BJ (cell line): ENCODE measurements around the gene RSPH1. TPM values are rescaled to one million over a fixed set of nuclear protein-coding genes. Genes with fewer than 3 reads are reported as not detected.

Experiments
- CTCF ChIA-PET: fragments of 350-600 bp; formaldehyde crosslinking; extraction: SDS; loops from one replicate; lab custom pipeline; 2021; ENCODE audit warnings: antibody characterized with exemption, inconsistent platforms; lab: Yijun Ruan, JAX
- POLR2A ChIA-PET: fragments of 300-600 bp; sonication (Branson Sonifier 250); formaldehyde crosslinking; extraction: SDS; loops from one replicate; lab custom pipeline; 2021; ENCODE audit warnings: antibody characterized with exemption; lab: Charles Lee
- DNase-seq: peaks from one replicate; pipeline ENCODE4 v3.0.0-alpha.2; 2011; ENCODE audit warnings: low read depth
- H3K27me3 ChIP-seq: 2 replicates; pipeline ENCODE4 v1.6.0; 2011; ENCODE audit warnings: low read length; ENCODE audit not compliant: control insufficient read depth, insufficient read depth
- H3K36me3 ChIP-seq: 2 replicates; pipeline ENCODE4 v1.5.1; 2011; ENCODE audit warnings: low read length; ENCODE audit not compliant: control insufficient read depth, insufficient read depth
- H3K4me3 ChIP-seq: 2 replicates; pipeline ENCODE4 v1.5.1; 2011; ENCODE audit warnings: low read depth, mild to moderate bottlenecking, control low read depth, low read length
- polyA plus RNA-seq: library from polyadenylated mRNA; depleted of rRNA; stranded (reverse); fragments of >200 nt; gene quantifications from 2 replicates; pipeline ENCODE4 v1.2.3, GENCODE V29; 2011
- TF ChIP-seq, protein P1 (sequence below): IDR thresholded peaks from 2 replicates; pipeline ENCODE4 v1.5.1; 2011; ENCODE audit warnings: low read depth, mild to moderate bottlenecking, control low read depth, inconsistent platforms, low read length, moderate library complexity; ENCODE audit not compliant: insufficient read depth

The RSPH1 gene
- polyA plus RNA-seq, 1 experiment = 0.11 TPM

GRCh38 chr21:42481169-42481568 lies 14.9 kb downstream of the RSPH1 start:
- H3K27me3 ChIP-seq = peaks cover 4% of the 10 kb centered on the region; the same call in 1 of the 2 replicates
- ChIA-PET POLR2A (no interaction called here), CTCF (no interaction called here)

GRCh38 chr21:42480736-42481135 lies 15.3 kb downstream of the RSPH1 start:
- no peaks in the 10 kb centered on the region for H3K36me3 ChIP-seq
- ChIA-PET POLR2A (no interaction called here), CTCF (no interaction called here)
- TF ChIP-seq, protein P1, sequence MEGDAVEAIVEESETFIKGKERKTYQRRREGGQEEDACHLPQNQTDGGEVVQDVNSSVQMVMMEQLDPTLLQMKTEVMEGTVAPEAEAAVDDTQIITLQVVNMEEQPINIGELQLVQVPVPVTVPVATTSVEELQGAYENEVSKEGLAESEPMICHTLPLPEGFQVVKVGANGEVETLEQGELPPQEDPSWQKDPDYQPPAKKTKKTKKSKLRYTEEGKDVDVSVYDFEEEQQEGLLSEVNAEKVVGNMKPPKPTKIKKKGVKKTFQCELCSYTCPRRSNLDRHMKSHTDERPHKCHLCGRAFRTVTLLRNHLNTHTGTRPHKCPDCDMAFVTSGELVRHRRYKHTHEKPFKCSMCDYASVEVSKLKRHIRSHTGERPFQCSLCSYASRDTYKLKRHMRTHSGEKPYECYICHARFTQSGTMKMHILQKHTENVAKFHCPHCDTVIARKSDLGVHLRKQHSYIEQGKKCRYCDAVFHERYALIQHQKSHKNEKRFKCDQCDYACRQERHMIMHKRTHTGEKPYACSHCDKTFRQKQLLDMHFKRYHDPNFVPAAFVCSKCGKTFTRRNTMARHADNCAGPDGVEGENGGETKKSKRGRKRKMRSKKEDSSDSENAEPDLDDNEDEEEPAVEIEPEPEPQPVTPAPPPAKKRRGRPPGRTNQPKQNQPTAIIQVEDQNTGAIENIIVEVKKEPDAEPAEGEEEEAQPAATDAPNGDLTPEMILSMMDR = no peak
- H3K4me3 ChIP-seq = no peak overlapping the region
- H3K27me3 ChIP-seq = peaks cover 1% of the 10 kb centered on the region; the same call in 1 of the 2 replicates
- DNase-seq = no peak

More at GRCh38 chr21:42481169-42481568, 14.9 kb downstream of the RSPH1 start:
- Histone ChIP-seq H3K4me3 (no peak overlapping the region), H3K36me3 (no peaks in the 10 kb centered on the region)
- TF ChIP-seq, protein P1 = no peak
- no peak for DNase-seq

DNA sequence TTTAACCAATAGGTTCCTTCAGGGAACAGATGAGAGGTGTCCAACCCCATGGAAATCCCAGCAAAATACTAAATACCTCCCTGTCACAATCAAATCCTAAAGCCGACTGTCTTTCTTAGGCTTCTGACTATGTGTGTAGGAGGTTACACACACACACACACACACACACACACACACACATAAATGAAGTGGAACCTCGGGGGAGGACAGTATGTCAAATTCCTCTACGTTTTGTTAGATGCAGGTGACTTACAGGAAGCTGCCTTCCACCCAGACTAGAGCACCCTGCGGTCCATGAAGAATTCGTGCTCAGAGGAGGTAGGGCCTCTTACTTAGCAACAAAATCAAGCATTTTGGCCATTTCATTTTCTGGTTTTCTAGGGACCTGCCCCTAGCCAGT lies 16.4 kb downstream of the RSPH1 start:
- Histone ChIP-seq H3K36me3 (no peaks in the 10 kb centered on the region), H3K27me3 (no peaks in the 10 kb centered on the region), H3K4me3 (no peak overlapping the region)
- no peak for DNase-seq
- TF ChIP-seq, protein P1 = no peak
- CTCF ChIA-PET = no interaction called here
- POLR2A ChIA-PET = no interaction called here

DNA sequence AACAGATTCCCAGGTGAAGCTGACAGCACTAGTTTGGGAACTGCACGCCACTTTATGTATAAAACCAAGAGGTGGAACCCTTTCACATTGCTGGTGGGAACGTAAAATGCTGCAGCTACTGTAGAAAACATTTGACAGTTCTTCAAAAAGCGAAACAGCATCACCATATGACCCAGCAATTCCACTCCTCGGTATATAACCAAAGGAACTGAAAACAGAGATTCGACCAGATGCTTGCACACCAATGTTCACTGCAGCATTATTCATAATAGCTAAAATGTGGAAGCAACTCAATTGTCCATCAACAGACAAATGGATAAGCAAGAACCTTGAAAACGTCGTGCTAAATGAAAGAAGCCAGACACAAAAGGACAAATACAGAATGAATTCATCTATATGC lies 17.5 kb downstream of the RSPH1 start:
- ChIA-PET POLR2A (no interaction called here), CTCF (interaction anchor here (1.1 kb wide), 1 partner anchor 9 kb away, joined by 3 read pairs; no protein-coding TSS in a partner anchor)
- TF ChIP-seq, protein P1 = no peak
- no peaks in the 10 kb centered on the region for H3K36me3 ChIP-seq
- no peak overlapping the region for H3K4me3 ChIP-seq
- no peak for DNase-seq
- no peaks in the 10 kb centered on the region for H3K27me3 ChIP-seq

DNA sequence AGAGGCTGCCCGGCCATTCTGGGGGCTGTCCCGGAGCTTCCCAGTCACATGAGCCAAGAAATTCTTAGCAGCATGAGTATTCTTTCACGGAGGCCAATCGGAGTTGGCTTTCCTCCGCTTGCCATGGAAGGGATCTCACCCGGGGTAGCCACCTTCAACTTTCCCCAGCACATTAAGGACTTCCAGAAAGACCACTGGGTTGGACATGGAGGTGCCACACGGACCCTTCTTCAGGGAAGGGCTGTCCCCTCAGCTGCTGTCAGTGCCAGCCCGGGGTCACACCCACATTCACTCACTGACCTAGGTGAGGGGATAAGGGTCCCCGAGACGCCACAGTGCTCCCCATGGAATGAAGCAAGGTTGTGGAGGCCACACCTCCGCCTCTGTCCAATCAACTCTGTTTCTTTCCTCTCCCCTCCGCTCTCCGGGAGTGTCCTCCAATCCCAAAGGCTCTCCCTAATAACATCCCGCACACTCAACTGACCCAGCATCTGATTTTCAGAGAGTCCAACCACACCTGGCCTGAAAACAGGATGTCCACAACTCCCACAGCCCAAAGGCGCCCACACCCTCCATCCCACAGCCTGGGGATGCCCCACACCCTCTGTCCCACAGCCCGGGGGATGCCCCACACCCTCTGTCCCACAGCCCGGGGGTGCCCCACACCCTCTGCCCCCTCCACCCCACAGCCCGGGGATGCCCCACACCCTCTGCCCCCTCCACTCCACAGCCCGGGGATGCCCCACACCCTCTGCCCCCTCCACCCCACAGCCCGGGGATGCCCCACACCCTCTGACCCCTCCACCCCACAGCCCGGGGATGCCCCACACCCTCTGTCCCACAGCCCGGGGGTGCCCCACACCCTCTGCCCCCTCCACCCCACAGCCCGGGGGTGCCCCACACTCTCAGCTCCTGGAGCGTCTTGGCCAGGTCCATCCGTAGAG lies 19.4 kb downstream of the RSPH1 start:
- ChIA-PET POLR2A (no interaction called here), CTCF (no interaction called here)
- DNase-seq = no peak
- TF ChIP-seq, protein P1 = no peak
- no peak overlapping the region for H3K4me3 ChIP-seq
- H3K36me3 ChIP-seq = no peaks in the 10 kb centered on the region
- no peaks in the 10 kb centered on the region for H3K27me3 ChIP-seq
